GM19239 (cell line): ENCODE data around the gene B4GALT2.

Experiments used
- DNase-seq: peaks from one replicate; pipeline ENCODE4 v3.0.0; 2011; ENCODE audit warnings: low spot score; ENCODE audit not compliant: insufficient read length
- FAIRE-seq: peaks from 2 replicates; lab custom pipeline; 2011; peaks lifted over from hg19 to GRCh38; lab: Jason Lieb, UNC

The B4GALT2 gene

DNA sequence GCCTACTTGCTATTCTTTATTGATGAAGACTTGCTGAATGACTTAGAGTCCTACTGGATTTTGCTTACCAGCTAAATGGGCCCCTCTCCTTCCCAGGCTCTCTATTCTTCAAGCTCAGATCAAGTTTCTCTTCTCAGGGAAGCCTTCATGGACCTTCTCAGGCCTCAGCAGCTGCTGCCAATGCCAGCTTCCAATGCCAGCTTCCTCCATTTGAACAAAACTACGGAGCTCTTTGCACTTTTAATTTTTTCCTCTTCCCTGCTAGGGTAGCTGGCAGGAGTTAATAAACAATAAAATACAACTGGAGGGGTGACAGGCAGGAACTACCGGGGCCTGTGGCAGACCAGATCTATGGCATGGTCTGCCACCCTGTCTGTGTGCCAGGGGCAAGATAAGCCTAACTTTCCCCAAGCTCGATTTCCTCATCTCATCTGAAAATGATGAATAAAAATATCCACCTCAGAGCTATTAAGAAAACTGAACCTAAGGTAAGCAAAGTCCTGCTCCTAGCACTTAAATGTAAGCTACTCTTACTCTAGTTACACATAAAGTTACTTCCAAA, 33.3 kb upstream of the B4GALT2 start:
- no peak for DNase-seq
- no peak for FAIRE-seq

DNA sequence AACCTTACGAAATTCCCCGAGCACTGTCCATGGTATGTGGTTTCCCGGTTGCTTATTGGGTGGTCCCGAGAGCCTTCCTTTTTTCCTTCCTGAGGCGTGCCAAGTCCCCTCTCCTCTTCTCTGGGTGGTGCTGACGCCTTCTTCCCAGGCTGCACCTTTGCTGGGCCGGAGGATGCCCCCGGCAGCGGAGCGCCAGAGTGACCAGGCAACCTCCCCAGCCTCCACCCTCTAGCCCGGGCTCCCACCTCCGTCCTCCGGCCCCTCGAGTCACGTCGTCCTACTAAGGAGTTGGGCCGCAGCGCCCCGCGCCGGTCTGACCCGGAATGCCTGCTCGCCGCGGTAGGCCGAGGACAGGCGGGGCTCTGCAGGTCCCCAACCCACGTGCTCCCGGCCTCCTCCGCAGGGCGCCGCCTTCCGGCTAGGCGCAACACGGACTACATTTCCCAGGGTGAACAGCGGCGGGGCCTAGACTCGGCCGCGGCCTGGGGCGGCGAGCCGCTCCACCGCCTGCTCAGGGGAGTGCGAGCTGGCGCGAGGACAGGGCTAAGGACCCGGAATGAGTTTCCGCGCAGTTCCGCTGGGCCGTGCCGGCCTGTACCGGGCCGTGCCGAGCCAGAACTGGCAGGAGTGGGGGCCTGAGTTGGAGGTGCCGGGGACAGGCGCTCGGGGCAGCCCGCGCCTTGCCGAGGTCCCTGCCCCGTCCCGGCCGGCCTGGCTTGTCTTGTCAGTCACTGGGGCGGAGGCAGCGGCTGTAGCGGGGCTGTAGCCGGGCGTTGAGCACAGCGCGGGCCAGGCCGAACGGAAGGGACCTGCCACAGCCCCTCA, 32.6 kb upstream of the B4GALT2 start, which contains the start of gene IPO13:
Gene IPO13, plus strand, starts transcription at position 715 of the 825 bp plus-strand sequence. CDS start 651 bp downstream, outside the sequence.
- FAIRE-seq (peak; percentile 96), DNase-seq (peak; percentile 98)

DNA sequence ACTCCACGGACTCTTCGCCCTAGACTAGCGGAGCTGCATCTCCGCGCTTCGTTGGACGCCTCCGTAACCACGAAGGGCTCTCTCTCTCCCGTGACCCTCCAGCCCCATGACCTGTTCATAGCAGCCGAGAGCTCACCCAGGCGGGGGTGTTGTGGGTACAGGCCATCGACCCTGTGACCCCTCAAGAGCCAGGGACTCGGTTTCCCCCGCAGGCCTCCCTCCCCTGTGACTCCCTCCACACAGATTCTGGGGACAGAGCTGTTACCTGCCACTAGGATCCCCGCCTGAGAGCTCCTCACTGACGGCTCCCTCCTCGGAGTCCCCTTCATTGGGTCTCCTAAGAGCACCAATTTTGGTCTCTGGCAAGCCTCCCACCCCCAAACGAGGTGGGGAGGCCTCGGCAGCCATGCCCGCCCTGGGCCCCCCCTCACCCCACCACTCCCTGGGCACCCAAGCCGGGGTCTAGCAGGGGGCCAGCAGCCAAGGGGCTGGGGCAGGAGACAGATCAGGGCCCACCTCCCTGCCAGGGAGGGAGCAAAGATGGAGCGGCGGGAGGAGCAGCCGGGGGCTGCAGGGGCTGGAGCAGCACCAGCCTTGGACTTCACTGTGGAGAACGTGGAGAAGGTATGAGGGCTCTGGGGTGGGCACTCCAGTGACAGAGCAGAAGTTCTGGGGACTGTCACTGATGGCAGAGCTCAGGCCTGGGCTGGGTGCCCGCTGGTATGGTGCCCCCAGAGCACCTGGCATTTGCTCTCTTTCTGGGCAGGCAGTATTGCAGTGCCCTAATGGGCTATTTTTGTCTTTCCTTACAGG, 31.7 kb upstream of the B4GALT2 start:
- DNase-seq (no peak), FAIRE-seq (no peak)

DNA sequence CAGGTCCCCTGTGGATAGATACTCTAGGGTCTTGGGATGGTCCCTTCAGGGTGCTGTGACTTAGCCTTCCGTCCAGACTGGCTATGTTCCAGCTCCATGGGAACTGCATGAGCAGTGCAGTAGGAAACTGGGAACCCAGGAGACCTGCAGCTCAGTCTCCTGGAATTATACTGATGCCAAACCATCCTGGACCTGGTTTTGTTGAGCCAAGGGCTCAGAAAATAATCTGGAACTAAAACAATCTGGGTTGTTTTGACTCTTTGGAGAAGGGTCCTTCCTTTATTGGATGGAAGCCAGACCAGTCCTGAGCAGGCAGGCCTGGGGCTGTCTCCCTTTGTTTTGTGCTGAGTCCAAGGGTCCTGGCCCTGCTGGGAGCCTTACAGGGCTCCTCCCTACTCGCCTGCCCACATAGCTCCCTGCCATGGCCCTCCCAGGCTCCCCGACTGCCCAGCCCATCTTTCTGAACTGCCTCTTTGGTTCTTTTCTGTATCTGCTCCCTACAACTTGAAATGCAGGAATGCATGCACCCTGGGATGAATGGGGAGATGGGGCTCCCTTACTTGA, 31.1 kb upstream of the B4GALT2 start:
- DNase-seq (no peak), FAIRE-seq (no peak)

DNA sequence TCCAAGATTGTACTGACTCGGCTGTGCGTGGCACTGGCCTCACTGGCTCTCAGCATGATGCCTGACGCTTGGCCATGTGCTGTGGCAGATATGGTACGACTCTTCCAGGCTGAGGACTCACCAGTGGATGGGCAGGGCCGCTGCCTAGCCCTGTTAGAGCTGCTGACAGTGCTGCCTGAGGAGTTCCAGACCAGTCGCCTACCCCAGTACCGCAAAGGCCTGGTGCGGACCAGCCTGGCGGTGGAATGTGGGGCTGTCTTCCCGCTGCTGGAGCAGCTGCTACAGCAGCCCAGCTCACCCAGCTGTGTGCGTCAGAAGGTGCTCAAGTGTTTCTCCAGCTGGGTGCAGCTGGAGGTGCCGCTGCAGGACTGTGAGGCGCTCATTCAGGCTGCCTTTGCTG, 29.3 kb upstream of the B4GALT2 start:
- no peak for FAIRE-seq
- no peak for DNase-seq

DNA sequence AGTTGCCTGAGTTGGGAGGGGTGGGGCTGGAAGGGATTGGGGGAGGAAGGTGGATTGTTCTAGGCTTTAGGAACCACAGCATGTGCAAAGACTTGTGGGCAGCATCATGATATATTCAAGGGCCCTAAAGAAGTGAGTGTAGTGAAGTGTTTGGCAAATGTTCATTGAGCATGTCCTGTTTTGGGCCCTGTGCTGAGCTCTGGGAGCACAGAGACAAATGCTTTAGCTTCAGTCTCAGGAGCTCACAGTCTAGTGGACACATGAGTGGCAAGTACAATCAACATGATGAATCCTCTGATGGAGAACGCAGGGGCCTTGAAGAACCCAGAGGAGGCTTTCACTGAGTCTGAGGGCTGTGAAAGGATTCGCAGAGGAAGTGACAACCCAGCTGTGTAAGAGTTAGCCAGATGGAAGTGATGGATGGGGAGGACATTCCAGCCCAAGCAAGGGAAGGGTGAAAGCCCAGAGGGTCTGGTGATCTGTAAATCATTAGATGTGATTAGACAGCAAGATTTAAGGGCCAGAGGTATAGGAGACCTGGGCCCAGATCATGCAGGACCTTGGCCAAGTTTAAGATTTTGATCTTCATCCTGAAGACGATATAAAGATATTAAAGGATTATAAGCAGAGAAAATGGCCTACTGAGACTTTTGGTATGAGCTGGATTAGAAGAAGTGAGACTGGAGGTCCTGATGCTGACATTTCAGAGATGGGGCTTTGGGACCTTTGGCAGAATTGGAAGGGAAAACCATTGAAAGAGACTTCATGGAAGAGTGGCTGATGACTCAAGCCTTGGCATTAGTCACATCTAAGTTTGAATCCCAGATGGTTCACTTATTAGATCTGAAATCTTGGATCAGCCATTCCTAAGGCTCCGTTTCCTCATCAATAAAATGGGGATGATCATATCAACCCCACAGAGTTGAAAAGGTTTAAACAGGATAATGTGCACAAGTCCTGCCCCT, 27.7 kb upstream of the B4GALT2 start:
- FAIRE-seq = no peak
- DNase-seq = no peak

DNA sequence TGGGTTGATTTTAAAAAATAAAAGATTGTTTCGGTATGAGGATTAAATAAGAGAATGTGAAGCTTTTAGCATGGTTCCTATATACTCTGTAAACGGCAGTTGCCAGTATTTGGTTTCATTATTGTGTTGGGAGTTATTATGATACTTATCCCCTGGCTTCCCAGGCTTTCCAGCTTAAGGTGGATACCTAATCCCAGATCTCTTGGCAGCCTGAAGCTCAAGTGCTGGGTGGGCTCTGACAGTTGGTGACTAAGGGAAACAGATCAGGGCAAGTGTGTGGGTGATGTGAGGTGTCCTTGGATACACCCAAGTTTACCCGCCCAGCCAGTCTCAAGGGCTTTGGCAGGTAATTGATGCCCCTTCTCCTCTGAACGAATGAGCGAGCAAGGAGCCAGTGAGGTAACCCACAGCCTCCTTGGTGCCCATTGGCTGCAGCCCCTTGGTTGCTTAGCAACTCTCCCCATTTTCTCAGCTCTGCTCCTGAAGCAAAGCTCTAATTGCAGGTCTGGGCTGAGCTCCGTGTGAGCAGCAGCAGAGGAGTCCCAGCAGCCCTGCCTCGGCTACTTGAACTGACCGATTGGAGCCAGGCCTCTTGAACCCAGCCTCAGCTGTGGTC, 26.2 kb upstream of the B4GALT2 start:
- DNase-seq = no peak
- FAIRE-seq = no peak

DNA sequence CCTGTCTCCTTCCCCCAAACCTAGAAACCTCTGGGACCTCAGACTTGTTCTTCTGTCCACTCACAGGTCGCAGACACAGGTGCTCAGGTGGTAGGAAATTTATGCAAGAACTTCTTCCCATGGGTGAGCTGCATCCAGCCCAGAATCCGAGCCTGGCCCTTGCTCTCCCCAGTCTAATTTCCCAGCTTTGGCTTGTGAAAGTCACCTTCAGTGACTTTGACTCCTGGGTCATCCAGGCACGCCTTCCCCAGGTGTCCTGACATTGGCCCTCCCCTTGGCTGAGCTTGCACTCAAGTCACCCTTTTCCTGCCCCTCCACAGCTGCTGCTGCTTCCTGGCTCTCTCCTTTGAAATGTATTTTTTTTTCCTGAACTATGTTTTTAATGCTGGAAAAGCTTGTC, 25.6 kb upstream of the B4GALT2 start:
- DNase-seq = no peak
- FAIRE-seq = no peak

DNA sequence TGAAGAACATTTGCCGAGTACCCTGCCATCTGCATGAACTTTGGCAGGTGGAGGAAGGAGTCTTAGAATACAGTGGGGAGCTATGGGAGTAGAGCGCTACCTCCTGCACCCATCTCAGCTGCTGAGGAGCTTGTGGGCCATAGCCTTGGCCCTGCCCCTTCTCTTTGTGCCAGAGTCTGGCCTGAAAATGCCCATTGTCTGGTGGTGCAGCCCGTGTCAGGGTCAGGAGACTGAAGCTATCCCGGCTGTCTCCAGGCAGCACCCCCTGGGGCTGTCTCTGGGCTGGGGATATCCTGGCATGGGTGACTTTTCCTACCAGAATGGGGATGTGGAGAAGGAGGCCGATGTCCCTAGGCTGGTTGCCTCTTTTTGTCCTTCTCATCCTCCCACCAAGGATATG, 25.0 kb upstream of the B4GALT2 start:
- FAIRE-seq = no peak
- DNase-seq = no peak

DNA sequence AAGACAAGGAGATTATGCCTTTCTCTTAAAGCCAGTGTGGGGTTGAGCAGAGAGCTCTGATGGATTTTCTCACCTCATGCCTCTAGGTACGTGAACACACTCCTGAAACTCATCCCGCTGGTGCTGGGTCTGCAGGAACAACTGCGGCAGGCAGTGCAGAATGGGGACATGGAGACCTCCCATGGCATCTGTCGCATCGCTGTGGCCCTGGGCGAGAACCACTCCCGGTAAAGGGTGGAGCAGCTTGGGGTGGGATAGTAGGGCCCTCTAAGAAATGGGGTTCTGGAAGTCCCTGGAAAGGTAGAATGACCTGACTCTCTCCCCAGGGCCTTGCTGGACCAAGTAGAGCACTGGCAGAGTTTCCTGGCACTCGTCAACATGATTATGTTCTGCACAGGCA, 22.8 kb upstream of the B4GALT2 start:
- DNase-seq = no peak
- FAIRE-seq = no peak

DNA sequence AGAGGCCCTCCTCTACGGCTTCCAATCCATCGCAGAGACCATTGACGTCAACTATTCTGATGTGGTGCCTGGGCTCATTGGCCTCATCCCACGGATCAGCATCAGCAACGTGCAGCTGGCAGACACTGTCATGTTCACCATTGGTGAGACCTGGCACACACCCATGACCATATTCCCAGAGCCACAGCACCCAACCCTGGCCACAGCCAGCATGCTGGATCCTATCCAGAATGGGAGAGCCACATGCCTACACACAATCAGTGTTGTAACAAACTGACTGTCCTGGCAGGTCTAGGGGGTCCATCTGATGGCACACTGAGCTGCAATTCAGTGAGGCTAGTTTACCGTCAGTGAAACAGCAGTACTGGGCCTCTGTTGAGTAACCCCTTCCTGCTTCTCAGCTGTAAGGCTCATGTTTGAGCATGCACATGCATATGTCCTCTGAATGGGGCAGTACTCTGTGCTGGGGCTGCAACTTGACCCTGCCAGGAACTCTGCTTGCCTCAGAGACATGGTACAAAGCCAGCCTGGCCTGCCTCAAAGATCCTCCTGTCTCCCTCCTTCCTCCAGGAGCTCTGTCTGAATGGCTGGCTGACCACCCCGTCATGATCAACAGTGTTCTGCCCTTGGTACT, 21.5 kb upstream of the B4GALT2 start:
- no peak for DNase-seq
- no peak for FAIRE-seq

DNA sequence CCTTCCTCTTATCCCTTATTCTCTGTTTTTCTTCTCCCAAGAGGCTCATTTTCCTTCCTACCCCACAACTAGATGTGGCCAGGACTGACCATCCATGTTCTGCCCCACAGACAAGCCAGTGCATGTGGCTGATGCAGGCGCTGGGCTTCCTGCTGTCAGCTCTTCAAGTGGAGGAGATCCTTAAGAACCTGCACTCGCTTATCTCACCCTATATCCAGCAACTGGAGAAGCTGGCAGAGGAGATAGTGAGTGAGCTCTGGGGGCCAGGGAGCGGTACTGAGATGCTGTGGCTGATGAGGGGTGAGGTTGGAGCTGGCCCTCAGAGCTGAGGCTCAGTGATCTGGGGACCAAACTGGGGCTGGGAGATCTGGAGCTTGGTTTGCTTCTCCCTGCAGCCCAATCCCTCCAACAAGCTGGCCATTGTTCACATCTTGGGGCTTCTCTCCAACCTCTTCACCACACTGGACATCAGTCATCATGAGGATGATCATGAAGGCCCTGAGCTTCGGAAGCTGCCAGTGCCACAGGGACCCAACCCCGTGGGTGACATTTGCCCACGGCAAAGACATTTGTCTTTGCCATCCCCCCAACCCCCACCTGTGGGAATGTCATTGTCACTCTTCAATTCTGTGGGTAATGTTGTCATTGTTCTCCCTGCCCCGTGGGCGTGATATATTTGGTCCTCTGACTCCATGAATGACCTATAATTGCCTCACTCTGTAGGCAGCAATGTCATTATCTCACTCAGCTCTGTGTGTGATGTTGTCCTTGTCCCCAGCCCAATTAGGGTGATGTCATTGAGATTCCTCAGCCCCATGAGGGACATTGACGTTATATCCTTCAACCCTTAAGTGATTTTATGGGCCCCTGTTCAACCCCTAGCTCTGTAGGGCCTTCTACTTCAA, 20.4 kb upstream of the B4GALT2 start:
- no peak for DNase-seq
- no peak for FAIRE-seq

DNA sequence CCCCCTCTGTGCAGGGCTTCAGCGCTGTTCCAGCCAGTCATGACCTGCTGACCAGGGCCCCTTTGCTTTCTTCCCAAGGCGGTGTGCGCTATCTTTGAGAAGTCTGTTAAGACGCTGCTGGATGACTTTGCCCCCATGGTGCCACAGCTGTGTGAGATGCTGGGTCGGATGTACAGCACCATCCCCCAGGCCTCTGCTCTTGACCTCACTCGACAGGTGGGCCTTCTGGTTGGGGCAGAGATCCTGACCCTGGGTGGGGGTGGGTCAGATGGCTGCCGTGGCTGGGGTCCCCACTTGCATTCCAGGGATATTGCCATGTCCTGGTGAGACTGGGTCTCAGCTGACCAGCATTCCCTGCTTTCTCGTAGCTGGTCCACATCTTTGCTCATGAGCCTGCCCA, 18.2 kb upstream of the B4GALT2 start:
- no peak for FAIRE-seq
- no peak for DNase-seq

DNA sequence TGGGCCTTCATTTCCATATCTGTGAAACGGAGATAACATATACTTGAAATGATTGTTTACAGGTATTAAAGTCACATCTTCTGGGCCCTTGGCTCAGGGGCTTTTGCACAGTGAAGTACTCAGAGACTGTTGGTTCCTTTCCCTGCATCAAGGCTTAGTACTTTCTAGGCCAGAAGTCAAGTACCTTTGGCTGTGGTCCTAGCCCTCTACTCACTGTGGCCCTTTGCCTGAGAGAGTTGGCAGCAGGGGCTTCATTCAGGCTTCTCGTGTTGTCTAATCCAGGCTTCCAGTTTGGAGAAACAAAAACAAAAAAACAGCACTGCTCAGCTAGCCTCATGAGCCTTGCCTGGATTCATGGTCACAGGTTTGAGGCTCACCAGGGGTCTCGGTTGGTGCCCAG, 17.3 kb upstream of the B4GALT2 start:
- DNase-seq (no peak), FAIRE-seq (no peak)

DNA sequence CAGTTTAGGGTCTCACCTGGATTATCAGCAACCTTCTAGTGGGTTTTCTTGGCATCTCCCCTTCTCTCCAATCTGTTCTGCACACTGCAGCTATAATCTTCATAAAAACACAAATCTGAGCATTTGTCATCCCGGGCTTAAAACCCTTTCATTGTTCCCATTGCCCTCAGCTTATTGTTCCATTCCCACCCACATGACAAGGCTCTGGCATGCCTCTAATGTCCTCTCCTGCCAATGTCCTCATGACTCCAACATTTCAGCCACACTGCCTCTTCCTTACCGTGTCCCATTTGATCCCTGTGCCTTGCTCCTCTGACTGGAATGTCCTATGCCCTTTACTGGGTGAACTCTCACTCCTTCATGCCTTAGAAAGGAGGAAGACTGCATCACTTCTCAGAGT, 16.7 kb upstream of the B4GALT2 start:
- DNase-seq (no peak), FAIRE-seq (no peak)

DNA sequence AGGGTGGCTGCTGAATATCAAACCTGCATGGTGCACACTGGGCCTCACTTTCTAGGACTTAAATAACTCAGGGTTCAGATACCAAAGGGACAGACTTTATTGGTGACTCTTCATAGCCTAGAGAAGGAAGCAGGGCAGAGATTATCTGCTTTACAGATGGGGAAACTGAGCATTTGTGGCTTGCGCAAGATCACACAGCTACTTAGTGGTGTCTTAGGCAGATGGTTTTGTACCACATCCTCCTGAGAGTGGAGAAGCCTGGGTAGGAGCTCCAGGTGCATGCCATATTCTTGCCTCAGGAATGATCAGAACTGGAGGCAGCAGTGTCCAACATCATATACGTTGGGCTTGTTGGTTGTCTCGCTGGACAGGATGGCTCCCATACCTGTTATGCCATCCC, 16.0 kb upstream of the B4GALT2 start:
- FAIRE-seq (no peak), DNase-seq (no peak)

DNA sequence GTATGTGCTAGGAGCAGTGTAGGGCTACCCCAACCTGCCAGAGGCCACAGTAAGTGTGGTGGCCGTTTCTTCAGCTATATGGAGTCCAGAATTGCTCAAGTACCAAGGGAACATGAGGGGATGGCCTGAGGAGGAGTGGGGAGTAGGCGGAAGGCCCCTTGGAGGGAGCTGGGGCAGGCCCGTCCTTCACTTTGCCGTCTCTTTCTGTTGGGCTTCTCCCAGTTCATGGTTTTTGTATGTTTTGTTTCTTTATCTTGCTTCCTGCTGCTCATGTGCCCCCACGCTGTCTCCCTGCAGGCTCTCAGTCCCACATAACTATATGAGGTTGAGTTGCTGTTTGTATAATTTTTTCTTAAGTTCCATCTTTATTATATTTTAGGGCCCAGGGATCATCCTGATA, 15.1 kb upstream of the B4GALT2 start:
- FAIRE-seq (no peak), DNase-seq (no peak)

DNA sequence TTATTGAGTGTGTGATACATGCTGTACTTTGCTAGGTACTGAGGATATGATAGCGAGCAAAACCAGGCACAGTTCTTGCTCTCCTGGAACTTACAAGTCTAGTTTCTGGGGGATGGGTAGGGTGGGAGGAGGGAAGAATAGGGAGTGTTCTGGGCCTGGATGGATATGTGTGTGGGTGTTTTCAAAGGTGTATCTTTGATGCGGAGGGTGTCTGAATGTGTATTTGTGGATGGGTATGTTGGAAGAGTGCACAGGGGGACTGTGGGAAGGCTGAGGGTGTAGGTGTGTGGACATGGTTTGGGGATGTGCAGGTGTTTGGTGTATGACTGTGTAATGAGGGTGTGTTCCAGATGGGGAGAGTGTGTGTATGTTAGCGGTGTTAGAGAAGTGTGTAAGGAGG, 13.7 kb upstream of the B4GALT2 start:
- FAIRE-seq (no peak), DNase-seq (no peak)
